ENCODE data around the gene BCS1L. TPM values are rescaled to one million over a fixed set of nuclear protein-coding genes. Genes with fewer than 3 reads are reported as not detected.
A peak's percentile ranks its signal among the peaks of the same experiment; 100 is the strongest.

BCS1L gene
- total and polyA plus RNA-seq, 2 of the 13 experiments (the other 11 are each of a cell fraction or from before 2014, with no cell fraction given): 48.9 to 76.0 TPM

DNA sequence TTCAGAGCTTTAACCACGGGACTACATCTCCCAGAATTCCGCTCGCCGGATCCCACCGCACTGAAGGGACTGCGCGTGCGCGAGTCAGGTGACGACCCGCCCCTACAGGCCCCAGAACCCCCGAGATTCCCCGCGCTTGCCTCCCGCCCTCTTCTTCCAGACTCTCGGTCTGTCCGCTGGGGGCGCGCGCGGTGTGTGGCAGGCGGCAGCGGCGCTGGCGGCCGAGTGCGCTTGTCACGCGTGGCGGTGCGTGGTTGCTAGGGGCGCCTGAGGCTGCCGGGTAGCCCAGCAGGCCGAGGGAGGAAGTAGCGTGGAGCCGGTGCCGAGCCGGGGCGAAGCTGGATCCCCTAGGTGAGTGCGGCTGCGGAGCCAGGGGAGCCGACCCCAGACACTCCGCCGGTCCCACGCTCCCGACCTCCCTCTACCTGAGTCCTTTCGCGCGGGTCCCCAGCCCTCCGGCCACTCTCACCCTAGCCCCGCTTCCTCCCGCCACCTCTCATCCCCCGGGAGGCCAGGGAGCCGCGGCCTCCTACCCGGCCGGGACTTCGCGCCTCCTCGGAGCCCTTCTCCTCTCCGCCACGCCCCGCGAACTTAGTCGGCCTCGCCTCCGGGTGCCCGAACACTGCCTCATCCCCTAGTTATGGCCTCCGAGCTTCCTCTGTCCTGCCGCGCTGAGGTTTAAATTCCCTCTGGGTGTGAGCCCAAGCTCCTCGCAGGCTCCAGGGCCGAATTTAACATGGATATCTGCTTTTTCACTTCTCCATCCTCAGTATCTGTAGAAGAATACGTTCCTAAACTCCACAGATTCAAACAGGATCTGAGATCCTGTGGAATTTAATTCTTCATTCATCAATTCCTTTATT is 51.4 kb downstream of the BCS1L start, which contains the start of gene TTLL4 (continued):
- TF ChIP-seq ARID4A (CRISPR knock-in tag; IDR thresholded peaks at IDR 0.05; ENCODE audit: borderline replicate concordance) (peak; percentile 99), NFIB (CRISPR knock-in tag; IDR thresholded peaks at IDR 0.05; ENCODE audit: borderline replicate concordance) (no peak), ZFP41 (CRISPR knock-in tag; IDR thresholded peaks at IDR 0.05; ENCODE audit: borderline replicate concordance) (peak; percentile 71; the same call in 1 of the 2 replicates), BCL6 (CRISPR knock-in tag; IDR thresholded peaks at IDR 0.05) (peak; percentile 58; the same call in 1 of the 2 replicates), ZNF609 (CRISPR knock-in tag; IDR thresholded peaks at IDR 0.05; ENCODE audit: borderline replicate concordance) (peak; percentile 83), ZBTB8A (CRISPR knock-in tag; IDR thresholded peaks at IDR 0.05; ENCODE audit: borderline replicate concordance, low read depth) (peak; percentile 58; the same call in 1 of the 2 replicates), ZBTB7A (CRISPR knock-in tag; IDR thresholded peaks at IDR 0.05) (0 out of 2 replicates have a peak, but pooled peaks have one; percentile 48), RBM22 (optimal IDR thresholded peaks at IDR 0.05; ENCODE audit: low read length) (no peak), MAFK (conservative IDR thresholded peaks at IDR 0.05 in 1 of 2, IDR thresholded peaks at IDR 0.05 in 1 of 2; ENCODE audit: low read length in 2 of 2) (no peak), RAD21 (CRISPR knock-in tag; IDR thresholded peaks at IDR 0.05) (peak; percentile 84), TCF12 (IDR thresholded peaks at IDR 0.05) (no peak), TCF12 (CRISPR knock-in tag; IDR thresholded peaks at IDR 0.05) (no peak), ZBTB44 (CRISPR knock-in tag; IDR thresholded peaks at IDR 0.05) (0 out of 2 replicates have a peak, but pooled peaks have one; percentile 69), PAF1 (CRISPR knock-in tag; IDR thresholded peaks at IDR 0.05) (no peak)
- TF ChIP-seq, protein P1, sequence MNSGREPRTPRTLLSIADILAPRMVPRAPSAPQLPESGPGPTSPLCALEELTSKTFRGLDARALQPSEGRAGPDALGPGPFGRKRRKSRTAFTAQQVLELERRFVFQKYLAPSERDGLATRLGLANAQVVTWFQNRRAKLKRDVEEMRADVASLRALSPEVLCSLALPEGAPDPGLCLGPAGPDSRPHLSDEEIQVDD (CRISPR knock-in tag; IDR thresholded peaks at IDR 0.05; ENCODE audit: borderline replicate concordance): peak; percentile 97

Measured in HepG2 (cell line).